ENCODE results near the gene GMCL2.
"Not testable (repeated sequence)": the region's sequence is repeated elsewhere in the genome, so short reads cannot be mapped to it uniquely, and the experiment has no call there.

DNA sequence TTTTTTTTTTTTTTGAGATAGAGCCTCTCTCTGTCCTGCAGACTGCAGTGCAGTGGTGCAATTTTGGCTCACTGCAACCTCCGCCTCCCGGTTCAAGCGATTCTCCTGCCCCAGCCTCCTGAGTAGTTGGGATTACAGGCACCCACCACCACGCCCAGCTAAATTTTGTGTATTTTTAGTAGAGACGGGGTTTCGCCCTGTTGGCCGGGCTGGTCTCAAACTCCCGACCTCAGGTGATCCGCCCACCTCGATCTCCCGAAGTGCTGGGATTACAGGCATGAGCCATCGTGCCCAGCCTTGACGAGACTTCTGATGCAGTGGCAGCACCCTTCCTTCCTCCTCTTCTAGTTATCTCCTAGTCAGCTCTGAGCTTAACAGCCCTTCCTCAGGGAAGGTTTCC is 41.9 kb upstream of the GMCL2 start:
- not testable (repeated sequence) for TF ChIP-seq POLR2AphosphoS5 (IDR thresholded peaks at IDR 0.05); POLR2A (IDR thresholded peaks at IDR 0.05); EP300 (IDR thresholded peaks at IDR 0.05; ENCODE audit: low read depth)
- TF ChIP-seq, protein P1, sequence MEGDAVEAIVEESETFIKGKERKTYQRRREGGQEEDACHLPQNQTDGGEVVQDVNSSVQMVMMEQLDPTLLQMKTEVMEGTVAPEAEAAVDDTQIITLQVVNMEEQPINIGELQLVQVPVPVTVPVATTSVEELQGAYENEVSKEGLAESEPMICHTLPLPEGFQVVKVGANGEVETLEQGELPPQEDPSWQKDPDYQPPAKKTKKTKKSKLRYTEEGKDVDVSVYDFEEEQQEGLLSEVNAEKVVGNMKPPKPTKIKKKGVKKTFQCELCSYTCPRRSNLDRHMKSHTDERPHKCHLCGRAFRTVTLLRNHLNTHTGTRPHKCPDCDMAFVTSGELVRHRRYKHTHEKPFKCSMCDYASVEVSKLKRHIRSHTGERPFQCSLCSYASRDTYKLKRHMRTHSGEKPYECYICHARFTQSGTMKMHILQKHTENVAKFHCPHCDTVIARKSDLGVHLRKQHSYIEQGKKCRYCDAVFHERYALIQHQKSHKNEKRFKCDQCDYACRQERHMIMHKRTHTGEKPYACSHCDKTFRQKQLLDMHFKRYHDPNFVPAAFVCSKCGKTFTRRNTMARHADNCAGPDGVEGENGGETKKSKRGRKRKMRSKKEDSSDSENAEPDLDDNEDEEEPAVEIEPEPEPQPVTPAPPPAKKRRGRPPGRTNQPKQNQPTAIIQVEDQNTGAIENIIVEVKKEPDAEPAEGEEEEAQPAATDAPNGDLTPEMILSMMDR (IDR thresholded peaks at IDR 0.05), result not testable (repeated sequence)

Data from transverse colon (tissue), 4 donors.